Measurements from ENCODE around the gene QSOX2.

DNA sequence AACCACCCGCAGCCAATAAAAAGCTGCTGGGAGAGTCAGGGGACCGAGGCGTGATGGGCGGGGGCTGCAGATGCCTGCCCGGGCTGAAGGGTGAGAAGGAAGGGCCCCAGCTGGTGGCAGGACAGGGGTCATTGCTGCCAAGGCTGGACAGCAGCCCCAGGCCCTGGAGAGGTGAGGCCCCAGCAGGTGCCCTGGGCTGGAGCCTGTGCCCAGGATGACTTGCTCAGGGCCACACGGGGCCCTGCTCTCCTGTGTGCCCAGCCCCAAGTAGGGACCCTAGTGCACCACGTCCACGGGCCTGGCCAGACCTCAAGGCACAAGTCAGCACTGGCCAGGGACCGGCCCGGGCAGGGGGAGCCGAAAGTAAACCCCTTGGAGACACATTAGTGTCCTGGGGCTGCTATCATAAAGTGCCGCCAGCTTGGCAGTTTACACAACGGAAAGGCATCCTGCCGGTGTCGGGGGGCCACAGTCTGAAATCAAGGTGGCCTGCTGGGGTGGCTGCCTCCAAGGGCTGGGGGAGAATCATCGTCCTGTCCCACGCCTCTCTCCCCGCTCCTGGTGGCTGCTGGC, 62.7 kb downstream of the QSOX2 start:
- TF ChIP-seq EZH2phosphoT487 (IDR thresholded peaks at IDR 0.05; ENCODE audit: borderline replicate concordance, low read depth, low read length), result no peak
- TF ChIP-seq CTCF (conservative IDR thresholded peaks at IDR 0.05; ENCODE audit: low read length), result no peak
